ENCODE data around the gene SNRPA1.

Gene SNRPA1

DNA sequence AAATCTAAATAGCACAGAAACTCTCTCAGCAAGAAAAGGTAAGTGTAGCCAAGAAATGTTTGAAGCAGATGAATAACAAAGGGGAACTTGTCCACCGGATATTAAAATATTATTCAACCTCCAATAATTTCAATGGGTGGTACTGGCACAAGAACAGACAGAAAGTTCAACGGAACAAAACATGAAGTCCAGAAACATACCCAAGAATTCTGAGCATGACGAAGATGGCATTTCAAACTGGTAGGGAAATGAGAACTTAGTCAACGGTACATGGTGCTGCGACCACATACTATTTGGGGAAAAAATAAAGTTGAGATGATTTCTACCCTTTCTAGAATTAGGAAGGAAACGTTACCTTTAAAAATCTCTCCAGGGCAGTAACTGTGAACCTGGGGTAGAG is 48.7 kb downstream of the SNRPA1 start:
- intact Hi-C loops (cut with DNase I): loop anchor here (10.0 kb wide), 1 partner anchor 622 kb away; no protein-coding TSS in a partner anchor
- no peak for DNase-seq

DNA sequence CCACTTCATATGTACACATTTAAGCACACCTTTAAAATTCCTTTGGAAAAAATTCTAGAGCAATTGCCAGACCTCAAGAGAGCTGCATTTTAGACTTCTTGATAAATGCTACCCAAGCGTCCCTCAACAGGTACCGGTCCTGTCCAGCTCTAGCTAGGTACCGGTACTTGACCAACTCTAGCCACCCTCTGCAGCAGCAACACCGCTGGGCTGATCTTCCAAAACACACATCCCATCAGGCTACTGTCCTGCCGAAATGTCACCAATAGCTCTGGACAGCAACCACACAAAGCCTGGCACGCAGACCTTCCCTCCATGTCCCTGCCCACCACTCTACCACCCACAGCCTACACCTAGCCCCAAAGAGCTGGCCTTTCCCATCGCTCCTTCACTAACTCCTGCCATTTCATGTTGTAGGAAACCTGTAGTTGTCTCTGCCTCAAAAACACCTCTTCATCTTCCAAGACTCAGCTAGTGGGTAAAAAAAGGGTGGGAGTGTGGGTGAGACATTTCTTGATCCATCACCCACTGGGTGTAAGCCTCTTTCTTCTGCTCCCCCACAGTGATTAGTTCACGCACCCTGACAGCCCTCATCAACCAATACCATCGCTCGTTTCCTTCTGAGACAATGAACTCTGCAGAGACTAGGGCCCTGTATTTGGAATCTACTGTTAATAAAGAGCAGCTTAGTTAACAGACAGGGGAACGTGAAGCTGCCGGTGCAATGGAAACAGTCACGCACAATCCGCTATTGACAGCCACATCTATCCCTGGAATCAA is 50.0 kb downstream of the SNRPA1 start:
- DNase-seq: no peak
- intact Hi-C loops (cut with DNase I): loop anchor here (10.0 kb wide), 1 partner anchor 620 kb away; no protein-coding TSS in a partner anchor

DNA sequence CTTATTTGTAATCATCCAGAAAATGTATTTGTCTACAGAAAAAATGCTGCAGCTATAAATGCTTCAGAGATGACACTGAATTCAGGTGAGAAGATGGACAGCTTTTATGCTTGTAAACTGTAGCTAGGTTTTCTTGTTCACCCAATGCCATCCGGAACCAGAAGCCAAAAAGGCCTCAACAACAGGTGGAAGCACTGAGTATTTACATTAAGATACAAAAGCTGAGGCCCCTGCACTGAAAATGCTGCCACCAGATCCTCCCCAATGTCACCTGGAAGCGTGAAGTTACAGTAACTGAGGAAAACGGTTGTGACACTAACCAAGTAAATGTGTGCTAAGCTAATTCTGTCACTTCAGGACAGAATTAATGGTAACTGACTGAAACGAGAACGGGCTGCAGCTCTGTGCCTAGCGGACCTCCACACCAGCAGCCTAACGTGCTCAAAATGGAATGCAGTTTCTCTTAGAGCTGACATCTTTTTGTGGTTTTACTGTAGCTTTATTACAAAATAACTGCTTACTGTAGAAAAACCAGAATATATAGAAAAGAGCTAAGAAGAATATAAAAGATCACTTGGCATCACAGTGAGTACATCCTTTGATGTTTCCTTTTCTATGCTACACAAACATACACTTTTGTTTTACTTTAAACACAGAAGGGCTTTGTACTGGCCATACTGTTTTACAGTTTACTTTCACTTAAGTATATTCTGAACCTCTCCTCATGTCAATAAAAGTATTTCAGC is 50.8 kb downstream of the SNRPA1 start:
- intact Hi-C loops (cut with DNase I): loop anchor here (10.0 kb wide), 1 partner anchor 619 kb away; no protein-coding TSS in a partner anchor
- no peak for DNase-seq

DNA sequence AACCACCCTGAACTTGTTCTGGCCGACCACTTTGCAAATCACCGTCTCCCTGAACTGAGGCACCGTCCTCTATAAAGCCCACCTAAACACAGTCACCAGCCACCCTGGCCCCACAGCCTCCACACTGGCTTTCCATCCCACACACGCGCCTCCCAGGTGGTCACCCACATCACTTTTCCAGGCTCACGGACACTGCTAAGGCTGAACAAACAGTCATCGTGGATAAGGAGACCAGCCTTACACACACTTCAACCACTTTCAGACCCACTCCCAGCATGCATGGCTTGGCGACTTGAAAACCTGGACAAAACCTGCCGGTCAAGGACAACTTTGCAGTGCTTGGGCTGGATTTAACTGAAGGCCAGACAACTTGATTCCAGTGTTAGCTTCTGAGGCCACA is 51.6 kb downstream of the SNRPA1 start:
- intact Hi-C loops (cut with DNase I): loop anchor here (10.0 kb wide), 1 partner anchor 619 kb away; no protein-coding TSS in a partner anchor
- no peak for DNase-seq

DNA sequence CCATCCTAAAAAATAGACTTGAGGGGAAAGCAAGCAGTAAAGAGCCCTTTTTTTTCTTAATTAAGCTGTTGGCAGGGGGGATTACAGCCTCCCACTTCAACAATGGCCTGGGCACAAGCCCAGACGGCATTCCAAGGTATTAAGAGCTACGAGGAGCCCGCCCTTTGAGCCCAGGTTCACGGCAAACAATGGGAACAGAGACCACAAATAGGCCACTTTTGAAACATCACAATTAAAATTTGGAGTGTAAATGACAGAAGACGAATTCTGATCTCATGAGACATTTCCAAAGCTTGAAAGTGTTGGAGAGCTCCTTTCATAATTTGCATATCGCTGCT is 52.1 kb downstream of the SNRPA1 start:
- DNase-seq: no peak
- intact Hi-C loops (cut with DNase I): loop anchor here (10.0 kb wide), 1 partner anchor 618 kb away; no protein-coding TSS in a partner anchor

DNA sequence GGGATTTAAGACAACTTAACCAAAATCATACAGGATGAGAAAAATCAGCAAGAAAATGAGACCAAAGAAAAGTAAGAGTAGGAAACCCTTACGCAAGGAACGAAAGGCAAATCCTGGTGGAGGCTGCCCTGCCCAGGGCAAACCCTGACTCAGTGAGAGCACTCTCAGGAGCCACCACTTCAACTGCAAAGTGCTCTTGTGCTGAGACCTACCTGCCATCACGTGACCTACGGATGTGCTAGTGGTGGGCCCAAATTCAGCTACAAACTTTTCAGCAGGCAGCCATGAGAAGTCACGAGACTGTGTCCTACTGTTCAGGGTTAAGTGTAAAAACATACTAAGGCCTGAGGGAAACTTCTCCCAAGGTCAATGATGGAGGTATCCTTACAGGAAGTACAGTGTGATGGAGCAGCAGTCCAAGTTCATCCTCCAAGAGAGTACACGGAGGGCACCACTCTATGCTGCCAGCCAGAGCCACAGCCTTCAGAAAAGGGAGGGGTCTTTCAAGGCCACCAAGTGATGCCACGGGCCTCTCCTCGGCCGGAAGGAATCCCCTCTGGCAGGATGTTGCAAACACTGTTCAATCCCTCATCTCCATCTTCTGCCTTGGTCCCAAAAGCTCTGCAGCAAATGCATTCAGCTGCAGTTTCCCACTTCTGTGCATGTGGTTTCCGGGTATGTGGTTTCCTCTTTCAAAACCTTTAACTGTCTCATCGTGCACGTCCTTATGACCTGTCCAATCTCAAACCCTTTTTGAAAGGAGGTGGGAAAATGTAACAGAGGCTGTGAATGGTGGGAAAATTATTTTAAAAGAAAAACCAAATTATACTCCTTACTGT is 52.7 kb downstream of the SNRPA1 start:
- no peak for DNase-seq
- intact Hi-C loops (cut with DNase I): loop anchor here (10.0 kb wide), 1 partner anchor 618 kb away; no protein-coding TSS in a partner anchor

DNA sequence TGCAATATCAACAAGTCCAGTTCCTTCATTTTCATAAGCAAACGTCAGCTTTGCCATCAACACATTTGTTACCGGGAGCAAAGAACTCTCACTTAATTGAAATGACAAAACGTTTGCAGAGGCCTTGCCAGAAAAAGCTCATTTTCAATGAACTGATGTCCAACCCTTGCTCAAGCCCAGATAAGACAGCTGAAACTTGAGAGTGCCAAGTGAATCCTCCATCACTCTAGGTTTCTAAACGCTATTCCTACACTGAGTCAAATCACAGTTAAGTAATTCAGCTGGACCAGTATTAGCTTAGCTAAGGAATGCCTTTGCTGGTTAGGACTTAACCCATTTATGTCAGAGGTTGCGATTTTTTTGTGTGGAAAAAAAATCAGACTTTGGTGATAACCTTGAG is 54.7 kb downstream of the SNRPA1 start:
- no peak for DNase-seq
- intact Hi-C loops (cut with DNase I): loop anchor here (10.0 kb wide), 1 partner anchor 616 kb away; no protein-coding TSS in a partner anchor

DNA sequence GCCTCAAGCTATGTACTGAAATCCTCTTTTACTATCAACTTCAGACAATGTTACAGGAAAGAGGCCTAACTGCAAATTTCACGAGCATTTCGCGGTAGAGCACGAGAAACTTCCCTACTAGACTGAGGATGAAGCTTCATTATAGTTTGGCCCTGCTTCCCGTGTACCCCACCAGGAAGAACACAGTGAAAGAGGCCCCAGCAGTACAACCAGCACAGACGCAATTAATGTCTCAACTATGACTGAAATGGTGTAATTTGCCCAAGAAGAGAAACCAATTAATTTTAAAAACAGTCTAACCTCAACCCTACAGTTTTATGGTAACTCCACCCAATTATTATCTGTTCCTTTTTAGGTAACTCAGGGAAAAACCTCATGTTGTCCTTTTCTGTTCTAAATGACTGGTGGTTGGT is 55.3 kb downstream of the SNRPA1 start:
- intact Hi-C loops (cut with DNase I): loop anchor here (10.0 kb wide), 1 partner anchor 615 kb away; no protein-coding TSS in a partner anchor
- no peak for DNase-seq

DNA sequence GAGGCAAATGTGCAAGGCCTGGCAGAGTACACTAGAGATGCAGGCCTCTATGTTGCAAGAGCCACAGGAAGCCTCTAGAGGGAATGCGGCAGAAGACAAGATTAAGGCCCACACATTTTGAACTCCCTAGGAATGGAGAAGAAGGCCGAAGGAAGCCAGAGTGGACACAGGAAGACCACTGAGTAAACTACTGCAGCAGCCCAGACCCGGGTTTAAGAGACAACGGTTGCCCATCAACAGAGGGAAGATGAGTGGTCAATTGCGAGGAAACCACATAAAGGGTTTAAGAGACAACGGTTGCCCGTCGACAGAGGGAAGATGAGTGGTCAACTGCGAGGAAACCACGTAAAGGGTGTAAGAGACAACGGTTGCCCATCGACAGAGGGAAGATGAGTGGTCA is 57.8 kb downstream of the SNRPA1 start:
- DNase-seq: no peak
- intact Hi-C loops (cut with DNase I): no loop called here

DNA sequence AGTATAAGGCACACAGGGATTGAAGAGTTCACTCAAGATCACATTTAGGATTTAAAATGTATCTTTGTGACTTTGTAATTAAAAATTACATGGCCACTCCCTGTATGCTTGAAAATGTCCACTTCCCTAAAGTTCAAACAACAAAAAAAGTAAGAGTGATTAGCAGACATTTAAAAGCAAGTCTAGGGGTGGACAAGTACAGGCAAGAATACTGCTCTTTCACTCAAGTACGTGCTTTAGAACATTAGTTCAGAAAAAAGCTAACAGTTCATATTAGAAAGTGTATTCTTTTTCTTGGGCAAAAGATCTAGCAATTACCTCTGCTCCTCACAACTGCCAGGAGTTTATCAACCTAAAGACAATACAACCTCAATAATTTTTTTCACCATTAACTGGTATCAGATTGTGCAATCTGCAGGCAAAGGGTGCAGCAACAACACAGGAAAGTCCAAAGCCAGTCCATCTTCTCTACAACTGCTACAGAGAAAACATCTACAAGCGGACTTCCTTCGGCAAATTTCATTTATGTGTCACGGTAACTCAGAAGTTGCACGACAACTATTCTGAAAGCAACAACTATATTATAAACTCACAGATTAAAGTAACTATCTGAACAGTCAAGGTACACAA is 61.3 kb downstream of the SNRPA1 start:
- intact Hi-C loops (cut with DNase I): no loop called here
- no peak for DNase-seq

DNA sequence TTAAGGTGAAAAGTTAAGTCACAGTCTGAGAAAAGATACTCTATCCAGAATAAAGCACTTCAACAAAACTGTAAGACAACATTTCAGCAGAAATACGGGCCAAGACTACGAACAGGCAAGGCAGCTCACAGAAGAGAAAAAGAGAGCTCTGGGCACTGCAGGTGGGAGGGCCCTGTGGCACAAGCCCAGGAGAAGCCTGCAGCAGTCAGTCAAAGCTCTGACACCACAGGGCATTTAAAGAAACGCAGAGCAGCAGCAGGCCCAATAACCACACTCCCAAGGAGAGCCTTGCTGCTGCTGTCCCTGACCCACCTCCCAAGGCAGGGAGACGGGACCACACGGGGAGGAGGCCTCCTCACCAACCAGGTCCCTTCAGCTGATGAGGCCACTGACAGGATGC is 62.4 kb downstream of the SNRPA1 start:
- intact Hi-C loops (cut with DNase I): no loop called here
- peak in 2 of 10 donors; percentile 19 to 83 for DNase-seq

Data from posterior cingulate gyrus (tissue), 11 donors.